ENCODE measurements around the gene XPA.

XPA gene

GRCh38 chr9:97668485-97668884 lies 28.7 kb downstream of the XPA start:
- H3K9me3 ChIP-seq (ENCODE audit: insufficient read depth, low read depth, low read length): no peaks in the 10 kb centered on the region
- TF ChIP-seq EZH2phosphoT487 (IDR thresholded peaks at IDR 0.05; ENCODE audit: borderline replicate concordance) (no peak), CTCF (conservative IDR thresholded peaks at IDR 0.05; ENCODE audit: low read length) (no peak)
- no peaks in the 10 kb centered on the region for H3K9me2 ChIP-seq (replicated peaks; ENCODE audit: low read depth, low read length)
- no peak overlapping the region for H2AFZ ChIP-seq (ENCODE audit: low read length)
- no peak overlapping the region for H3K4me3 ChIP-seq (ENCODE audit: low read length, poor library complexity, severe bottlenecking)
- no peaks in the 10 kb centered on the region for H3F3A ChIP-seq (ENCODE audit: low read depth)
- no peak overlapping the region for H3K4me2 ChIP-seq (ENCODE audit: low read depth, low read length, poor library complexity, severe bottlenecking)
- no peaks in the 10 kb centered on the region for H4K20me1 ChIP-seq (ENCODE audit: insufficient read depth, low read length, poor library complexity, severe bottlenecking)
- H3K79me2 ChIP-seq (ENCODE audit: insufficient read depth, low read length): no peaks in the 10 kb centered on the region
- no peaks in the 10 kb centered on the region for H3K4me1 ChIP-seq (ENCODE audit: insufficient read depth, low read length, poor library complexity, severe bottlenecking)
- H3K27me3 ChIP-seq (ENCODE audit: insufficient read depth, low read length, poor library complexity, severe bottlenecking): no peaks in the 10 kb centered on the region
- H3K9ac ChIP-seq (ENCODE audit: low read depth, low read length, poor library complexity, severe bottlenecking): no peak overlapping the region
- peaks cover 96% of the 10 kb centered on the region; the same call in 1 of the 2 replicates for H3K36me3 ChIP-seq (ENCODE audit: insufficient read depth, low read length)

- TF ChIP-seq EZH2phosphoT487 (IDR thresholded peaks at IDR 0.05; ENCODE audit: borderline replicate concordance) (no peak), CTCF (conservative IDR thresholded peaks at IDR 0.05; ENCODE audit: low read length) (no peak)
- Histone ChIP-seq H3K9me2 (replicated peaks; ENCODE audit: low read depth, low read length) (no peaks in the 10 kb centered on the region), H2AFZ (ENCODE audit: low read length) (no peak overlapping the region), H3K9me3 (ENCODE audit: insufficient read depth, low read depth, low read length) (no peaks in the 10 kb centered on the region), H4K20me1 (ENCODE audit: insufficient read depth, low read length, poor library complexity, severe bottlenecking) (no peaks in the 10 kb centered on the region), H3F3A (ENCODE audit: low read depth) (no peaks in the 10 kb centered on the region), H3K4me3 (ENCODE audit: low read length, poor library complexity, severe bottlenecking) (no peak overlapping the region), H3K4me1 (ENCODE audit: insufficient read depth, low read length, poor library complexity, severe bottlenecking) (no peaks in the 10 kb centered on the region), H3K36me3 (ENCODE audit: insufficient read depth, low read length) (peaks cover 97% of the 10 kb centered on the region; the same call in 1 of the 2 replicates), H3K4me2 (ENCODE audit: low read depth, low read length, poor library complexity, severe bottlenecking) (no peak overlapping the region), H3K9ac (ENCODE audit: low read depth, low read length, poor library complexity, severe bottlenecking) (no peak overlapping the region), H3K27me3 (ENCODE audit: insufficient read depth, low read length, poor library complexity, severe bottlenecking) (no peaks in the 10 kb centered on the region), H3K79me2 (ENCODE audit: insufficient read depth, low read length) (no peaks in the 10 kb centered on the region)
Observed at GRCh38 chr9:97666907-97667686, 30.0 kb downstream of the XPA start.

GRCh38 chr9:97665742-97666141 lies 31.4 kb downstream of the XPA start:
- TF ChIP-seq EZH2phosphoT487 (IDR thresholded peaks at IDR 0.05; ENCODE audit: borderline replicate concordance): no peak
- no peak for TF ChIP-seq CTCF (conservative IDR thresholded peaks at IDR 0.05; ENCODE audit: low read length)
- Histone ChIP-seq H3K4me1 (ENCODE audit: insufficient read depth, low read length, poor library complexity, severe bottlenecking) (no peaks in the 10 kb centered on the region), H3K79me2 (ENCODE audit: insufficient read depth, low read length) (no peaks in the 10 kb centered on the region), H3K36me3 (ENCODE audit: insufficient read depth, low read length) (peaks cover 97% of the 10 kb centered on the region; the same call in 1 of the 2 replicates), H2AFZ (ENCODE audit: low read length) (no peak overlapping the region), H3K9me3 (ENCODE audit: insufficient read depth, low read depth, low read length) (no peaks in the 10 kb centered on the region), H3K4me3 (ENCODE audit: low read length, poor library complexity, severe bottlenecking) (no peak overlapping the region), H3K9me2 (replicated peaks; ENCODE audit: low read depth, low read length) (no peaks in the 10 kb centered on the region), H4K20me1 (ENCODE audit: insufficient read depth, low read length, poor library complexity, severe bottlenecking) (no peaks in the 10 kb centered on the region), H3K4me2 (ENCODE audit: low read depth, low read length, poor library complexity, severe bottlenecking) (no peak overlapping the region), H3K27me3 (ENCODE audit: insufficient read depth, low read length, poor library complexity, severe bottlenecking) (no peaks in the 10 kb centered on the region), H3K9ac (ENCODE audit: low read depth, low read length, poor library complexity, severe bottlenecking) (no peak overlapping the region), H3F3A (ENCODE audit: low read depth) (no peaks in the 10 kb centered on the region)

Measured in Loucy (cell line).